HCT116 (cell line): ENCODE data around the gene ATF7IP. TPM values are rescaled to one million over a fixed set of nuclear protein-coding genes. Genes with fewer than 3 reads are reported as not detected.

Experiments
- ATAC-seq: fragments of 200-7000 bp; cut with Tn5 transposase; 2 replicates; pipeline ENCODE4 v1.9.1; 2020; ENCODE audit warnings: mild to moderate bottlenecking, moderate library complexity
- BruUV-seq: library from RNA; stranded (reverse); fragments of 400-500 nt; replicated peaks from 2 replicates; lab custom pipeline; 2021; lab: Mats Ljungman, UMichigan
- CTCF ChIA-PET: fragments of 300-600 bp; sonication (Branson Sonifier 250); formaldehyde crosslinking; loops from one replicate; lab custom pipeline; 2021; ENCODE audit warnings: antibody characterized with exemption; lab: Charles Lee
- POLR2A ChIA-PET: fragments of 300-600, 350-600 bp; sonication (Branson Sonifier 250); formaldehyde crosslinking; loops from one replicate; lab custom pipeline; 2021; ENCODE audit warnings: antibody characterized with exemption; lab: Charles Lee
- RAD21 ChIA-PET, 2 experiments: fragments of 300-600 bp; sonication (Branson Sonifier 250); formaldehyde crosslinking; loops; one replicate each; lab custom pipeline; 2023; ENCODE audit warnings: low total read pairs in 2 of 2; ENCODE audit not compliant: uncharacterized antibody in 2 of 2, unreplicated experiment in 2 of 2, low non-redundant PET in 1 of 2; lab: Charles Lee
- DNase-seq: peaks from one replicate; pipeline ENCODE4 v3.0.0-alpha.2; 2010; ENCODE audit warnings: low read depth, low spot score
- H2AFZ ChIP-seq: fragments of 200-600 bp; shearing (Covaris generic), sonication (generic); 2 replicates; pipeline ENCODE4 v1.6.1; 2017; ENCODE audit warnings: low read depth, mixed run types, mixed read lengths, antibody characterized with exemption, low read length; ENCODE audit not compliant: poor library complexity, severe bottlenecking
- H3K27ac ChIP-seq: 2 replicates; pipeline ENCODE4 v1.5.1; 2012; ENCODE audit warnings: low read depth, low read length
- H3K27me3 ChIP-seq: fragments of 200-600 bp; sonication (generic); 2 replicates; pipeline ENCODE4 v1.6.1; 2016; ENCODE audit warnings: mixed run types, low read length, mixed read lengths; ENCODE audit not compliant: insufficient read depth
- H3K36me3 ChIP-seq, 2 experiments: fragments of 200-500 bp in 1 of 2; fragments of 200-600 bp in 1 of 2; sonication (Bioruptor generic) in 1 of 2; sonication (generic) in 1 of 2; 2 replicates each; pipeline versions ENCODE4 v1.5.1 to v1.6.1; 2014 to 2016; ENCODE audit warnings: low read length in 2 of 2, inconsistent platforms in 1 of 2, mixed read lengths in 1 of 2, mixed run types in 1 of 2; ENCODE audit not compliant: insufficient read depth in 2 of 2, control insufficient read depth in 1 of 2
- H3K4me1 ChIP-seq, 2 experiments: fragments of 200-600 bp in 1 of 2; sonication (generic) in 1 of 2; 2 replicates each; pipeline versions ENCODE4 v1.5.1 to v1.6.1; 2012 to 2017; ENCODE audit warnings: low read length in 2 of 2, inconsistent platforms in 1 of 2, mild to moderate bottlenecking in 1 of 2, mixed read lengths in 1 of 2, mixed run types in 1 of 2, moderate library complexity in 1 of 2; ENCODE audit not compliant: insufficient read depth in 2 of 2, control insufficient read depth in 1 of 2
- H3K4me2 ChIP-seq: fragments of 200-600 bp; sonication (generic); 2 replicates; pipeline ENCODE4 v1.6.1; 2017; ENCODE audit warnings: mixed run types, low read length, mixed read lengths
- H3K4me3 ChIP-seq, 2 experiments: fragments of 200-600 bp in 1 of 2; sonication (generic) in 1 of 2; replicated peaks in 1 of 2; 2 replicates each; pipeline ENCODE4 v1.5.1; 2011 to 2016; ENCODE audit warnings: low read length in 2 of 2, control low read depth in 1 of 2, low read depth in 1 of 2, mild to moderate bottlenecking in 1 of 2, mixed read lengths in 1 of 2, mixed run types in 1 of 2
- H3K79me2 ChIP-seq: fragments of 200-600 bp; sonication (generic); 2 replicates; pipeline ENCODE4 v1.6.1; 2017; ENCODE audit warnings: mild to moderate bottlenecking, mixed run types, low read length, moderate library complexity, mixed read lengths; ENCODE audit not compliant: insufficient read depth
- H3K9ac ChIP-seq: fragments of 200-600 bp; sonication (generic); 2 replicates; pipeline ENCODE4 v1.6.1; 2016; ENCODE audit warnings: low read length, mixed read lengths
- H3K9me2 ChIP-seq: fragments of 200-600 bp; sonication (generic), shearing (Covaris generic); 2 replicates; pipeline ENCODE4 v1.6.1; 2017; ENCODE audit warnings: mixed run types, mild to moderate bottlenecking, moderate library complexity; ENCODE audit not compliant: insufficient read depth
- H3K9me3 ChIP-seq, 2 experiments: fragments of 200-500 bp in 1 of 2; fragments of 200-600 bp in 1 of 2; sonication (Bioruptor generic) in 1 of 2; sonication (generic) in 1 of 2; 2 replicates each; pipeline ENCODE4 v1.6.1; 2014 to 2017; ENCODE audit warnings: low read length in 2 of 2, mixed read lengths in 2 of 2, inconsistent platforms in 1 of 2, low read depth in 1 of 2, mild to moderate bottlenecking in 1 of 2, mixed run types in 1 of 2, moderate library complexity in 1 of 2; ENCODE audit not compliant: control insufficient read depth in 1 of 2, insufficient read depth in 1 of 2
- H4K20me1 ChIP-seq: fragments of 200-600 bp; sonication (generic), shearing (Covaris generic); 2 replicates; pipeline ENCODE4 v1.6.1; 2017; ENCODE audit warnings: mixed run types, mild to moderate bottlenecking, moderate library complexity; ENCODE audit not compliant: insufficient read depth
- CBX3 ChIP-seq: IDR thresholded peaks from 2 replicates; pipeline ENCODE4 v1.6.1; 2012; ENCODE audit warnings: low read depth
- EGR1 ChIP-seq: IDR thresholded peaks from 2 replicates; pipeline ENCODE4 v1.6.1; 2012; ENCODE audit warnings: low read depth
- ELF1 ChIP-seq: IDR thresholded peaks from 2 replicates; pipeline ENCODE4 v1.6.1; 2012; ENCODE audit warnings: low read depth, borderline replicate concordance
- EZH2phosphoT487 ChIP-seq: fragments of 200-600 bp; IDR thresholded peaks from 2 replicates; pipeline ENCODE4 v1.6.1; 2018; ENCODE audit warnings: antibody characterized with exemption, borderline replicate concordance
- JUND ChIP-seq: IDR thresholded peaks from 2 replicates; pipeline ENCODE4 v1.6.1; 2012
- RAD21 ChIP-seq: IDR thresholded peaks from 2 replicates; pipeline ENCODE4 v1.6.1; 2012; ENCODE audit warnings: low read depth, mild to moderate bottlenecking
- SIN3A ChIP-seq: IDR thresholded peaks from 2 replicates; pipeline ENCODE4 v1.6.1; 2012; ENCODE audit warnings: low read depth
- SP1 ChIP-seq: IDR thresholded peaks from 2 replicates; pipeline ENCODE4 v1.6.1; 2012; ENCODE audit warnings: low read depth
- TCF7L2 ChIP-seq: IDR thresholded peaks from 2 replicates; pipeline ENCODE4 v1.7.0; 2011; ENCODE audit warnings: borderline replicate concordance, inconsistent platforms; ENCODE audit not compliant: insufficient read depth, insufficient read length; ENCODE audit errors: extremely low read depth
- YY1 ChIP-seq: IDR thresholded peaks from 2 replicates; pipeline ENCODE4 v1.6.1; 2011; ENCODE audit warnings: low read length, low read depth, moderate library complexity, mild to moderate bottlenecking; ENCODE audit not compliant: insufficient replicate concordance; ENCODE audit errors: extremely low read depth
- ZBTB33 ChIP-seq: IDR thresholded peaks from 2 replicates; pipeline ENCODE4 v1.6.1; 2011; ENCODE audit warnings: mild to moderate bottlenecking, low read length, moderate library complexity; ENCODE audit not compliant: insufficient replicate concordance; ENCODE audit errors: extremely low read depth
- ZFX ChIP-seq: fragments of 450-650 bp; IDR thresholded peaks from 2 replicates; pipeline ENCODE4 v1.6.1; 2017
- intact Hi-C: fragments of 100-400 bp; cut with micrococcal nuclease; formaldehyde crosslinking; loops from 2 replicates; pipeline ENCODE4 v1.10.0; 2022
- total RNA-seq: library from RNA; stranded (reverse); gene quantifications from one replicate; pipeline ENCODE4 v1.2.1, GENCODE V29; 2021; ENCODE audit not compliant: unreplicated experiment
- TF ChIP-seq, protein P1 (sequence below): IDR thresholded peaks from 2 replicates; pipeline ENCODE4 v1.6.1; 2012; ENCODE audit warnings: low read depth
- TF ChIP-seq, protein P2 (sequence below): IDR thresholded peaks from 2 replicates; pipeline ENCODE4 v1.6.1; 2012
- TF ChIP-seq, protein P3 (sequence below), 3 experiments: fragments of 200-600 bp in 1 of 3; sonication (generic) in 1 of 3; IDR thresholded peaks in 2 of 3; conservative IDR thresholded peaks in 1 of 3; 2 replicates each; pipeline ENCODE4 v1.5.1; 2012 to 2017; ENCODE audit warnings: low read depth in 2 of 3, low read length in 2 of 3, antibody characterized with exemption in 1 of 3, borderline replicate concordance in 1 of 3, control low read depth in 1 of 3, mild to moderate bottlenecking in 1 of 3, mixed read lengths in 1 of 3, mixed run types in 1 of 3, moderate library complexity in 1 of 3; ENCODE audit not compliant: insufficient read depth in 1 of 3
- TF ChIP-seq, protein P4 (sequence below): IDR thresholded peaks from 2 replicates; pipeline ENCODE4 v1.6.1; 2012

Gene ATF7IP
- total RNA-seq, 1 experiment from 2014 or later, result 38.6 TPM

DNA sequence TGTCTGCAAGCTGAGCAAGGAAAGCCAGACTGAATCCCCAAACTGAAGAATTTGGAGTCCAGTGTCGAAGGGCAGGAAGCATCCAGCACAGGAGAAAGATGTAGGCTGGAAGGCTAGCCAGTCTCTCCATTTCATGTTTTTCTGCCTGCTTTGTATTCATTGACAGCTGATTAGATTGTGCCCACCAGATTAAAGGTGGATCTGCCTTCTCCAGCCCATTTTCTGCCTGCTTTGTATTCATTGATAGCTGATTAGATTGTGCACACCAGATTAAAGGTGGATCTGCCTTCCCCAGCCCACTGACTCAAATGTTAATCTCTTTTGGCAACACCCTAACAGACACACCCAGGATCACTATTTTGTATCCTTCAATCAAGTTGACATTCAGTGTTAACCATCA is 116.9 kb downstream of the ATF7IP start:
- Histone ChIP-seq H2AFZ (no peak overlapping the region), H3K9me3 (no peaks in the 10 kb centered on the region), H3K27ac (no peak overlapping the region), H3K9me2 (no peaks in the 10 kb centered on the region), H3K4me3 (no peak overlapping the region), H4K20me1 (no peaks in the 10 kb centered on the region), H3K79me2 (no peaks in the 10 kb centered on the region), H3K4me2 (no peak overlapping the region), H3K27me3 (no peaks in the 10 kb centered on the region), H3K36me3 (peaks cover 3% of the 10 kb centered on the region in 2 experiments; a peak in 3 of 4 replicates), H3K4me1 (no peaks in the 10 kb centered on the region), H3K9ac (no peak overlapping the region)
- RAD21 ChIA-PET, result no interaction called here
- POLR2A ChIA-PET, result no interaction called here
- no peak for TF ChIP-seq YY1
- TF ChIP-seq, protein P1, sequence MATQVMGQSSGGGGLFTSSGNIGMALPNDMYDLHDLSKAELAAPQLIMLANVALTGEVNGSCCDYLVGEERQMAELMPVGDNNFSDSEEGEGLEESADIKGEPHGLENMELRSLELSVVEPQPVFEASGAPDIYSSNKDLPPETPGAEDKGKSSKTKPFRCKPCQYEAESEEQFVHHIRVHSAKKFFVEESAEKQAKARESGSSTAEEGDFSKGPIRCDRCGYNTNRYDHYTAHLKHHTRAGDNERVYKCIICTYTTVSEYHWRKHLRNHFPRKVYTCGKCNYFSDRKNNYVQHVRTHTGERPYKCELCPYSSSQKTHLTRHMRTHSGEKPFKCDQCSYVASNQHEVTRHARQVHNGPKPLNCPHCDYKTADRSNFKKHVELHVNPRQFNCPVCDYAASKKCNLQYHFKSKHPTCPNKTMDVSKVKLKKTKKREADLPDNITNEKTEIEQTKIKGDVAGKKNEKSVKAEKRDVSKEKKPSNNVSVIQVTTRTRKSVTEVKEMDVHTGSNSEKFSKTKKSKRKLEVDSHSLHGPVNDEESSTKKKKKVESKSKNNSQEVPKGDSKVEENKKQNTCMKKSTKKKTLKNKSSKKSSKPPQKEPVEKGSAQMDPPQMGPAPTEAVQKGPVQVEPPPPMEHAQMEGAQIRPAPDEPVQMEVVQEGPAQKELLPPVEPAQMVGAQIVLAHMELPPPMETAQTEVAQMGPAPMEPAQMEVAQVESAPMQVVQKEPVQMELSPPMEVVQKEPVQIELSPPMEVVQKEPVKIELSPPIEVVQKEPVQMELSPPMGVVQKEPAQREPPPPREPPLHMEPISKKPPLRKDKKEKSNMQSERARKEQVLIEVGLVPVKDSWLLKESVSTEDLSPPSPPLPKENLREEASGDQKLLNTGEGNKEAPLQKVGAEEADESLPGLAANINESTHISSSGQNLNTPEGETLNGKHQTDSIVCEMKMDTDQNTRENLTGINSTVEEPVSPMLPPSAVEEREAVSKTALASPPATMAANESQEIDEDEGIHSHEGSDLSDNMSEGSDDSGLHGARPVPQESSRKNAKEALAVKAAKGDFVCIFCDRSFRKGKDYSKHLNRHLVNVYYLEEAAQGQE, result no peak
- TF ChIP-seq EZH2phosphoT487, result no peak
- TF ChIP-seq, protein P2, sequence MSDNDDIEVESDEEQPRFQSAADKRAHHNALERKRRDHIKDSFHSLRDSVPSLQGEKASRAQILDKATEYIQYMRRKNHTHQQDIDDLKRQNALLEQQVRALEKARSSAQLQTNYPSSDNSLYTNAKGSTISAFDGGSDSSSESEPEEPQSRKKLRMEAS, result no peak
- TF ChIP-seq ZBTB33, result no peak
- no peak for TF ChIP-seq TCF7L2
- no peak for TF ChIP-seq ZFX
- TF ChIP-seq, protein P3, sequence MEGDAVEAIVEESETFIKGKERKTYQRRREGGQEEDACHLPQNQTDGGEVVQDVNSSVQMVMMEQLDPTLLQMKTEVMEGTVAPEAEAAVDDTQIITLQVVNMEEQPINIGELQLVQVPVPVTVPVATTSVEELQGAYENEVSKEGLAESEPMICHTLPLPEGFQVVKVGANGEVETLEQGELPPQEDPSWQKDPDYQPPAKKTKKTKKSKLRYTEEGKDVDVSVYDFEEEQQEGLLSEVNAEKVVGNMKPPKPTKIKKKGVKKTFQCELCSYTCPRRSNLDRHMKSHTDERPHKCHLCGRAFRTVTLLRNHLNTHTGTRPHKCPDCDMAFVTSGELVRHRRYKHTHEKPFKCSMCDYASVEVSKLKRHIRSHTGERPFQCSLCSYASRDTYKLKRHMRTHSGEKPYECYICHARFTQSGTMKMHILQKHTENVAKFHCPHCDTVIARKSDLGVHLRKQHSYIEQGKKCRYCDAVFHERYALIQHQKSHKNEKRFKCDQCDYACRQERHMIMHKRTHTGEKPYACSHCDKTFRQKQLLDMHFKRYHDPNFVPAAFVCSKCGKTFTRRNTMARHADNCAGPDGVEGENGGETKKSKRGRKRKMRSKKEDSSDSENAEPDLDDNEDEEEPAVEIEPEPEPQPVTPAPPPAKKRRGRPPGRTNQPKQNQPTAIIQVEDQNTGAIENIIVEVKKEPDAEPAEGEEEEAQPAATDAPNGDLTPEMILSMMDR (IDR thresholded peaks at IDR 0.05 in 2 of 3, conservative IDR thresholded peaks at IDR 0.05 in 1 of 3; ENCODE audit: borderline replicate concordance in 1 of 3, insufficient read depth in 1 of 3, low read depth in 2 of 3, low read length in 2 of 3), result no peak
- TF ChIP-seq, protein P4, sequence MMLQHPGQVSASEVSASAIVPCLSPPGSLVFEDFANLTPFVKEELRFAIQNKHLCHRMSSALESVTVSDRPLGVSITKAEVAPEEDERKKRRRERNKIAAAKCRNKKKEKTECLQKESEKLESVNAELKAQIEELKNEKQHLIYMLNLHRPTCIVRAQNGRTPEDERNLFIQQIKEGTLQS, result no peak
- TF ChIP-seq ELF1, result no peak
- no peak for TF ChIP-seq CBX3
- TF ChIP-seq RAD21, result no peak
- TF ChIP-seq SP1, result no peak
- no peak for TF ChIP-seq EGR1
- no peak for TF ChIP-seq JUND
- no peak for TF ChIP-seq SIN3A
- no TSS peak for BruUV-seq
- DNase-seq (no peak), ATAC-seq (no peak)
- intact Hi-C loops, result no loop called here
- CTCF ChIA-PET, result no interaction called here
